WI38 (cell line): ENCODE results near the gene LILRA2.
"Not testable (repeated sequence)": the region's sequence is repeated elsewhere in the genome, so short reads cannot be mapped to it uniquely, and the experiment has no call there.

Experiments used
- H3K4me3 ChIP-seq: 2 replicates; pipeline ENCODE4 v1.5.1; 2011; ENCODE audit warnings: low read depth, mild to moderate bottlenecking, control low read depth, low read length
- TF ChIP-seq, protein P1 (sequence below): IDR thresholded peaks from 2 replicates; pipeline ENCODE4 v1.5.1; 2012; ENCODE audit warnings: low read depth, mild to moderate bottlenecking, control low read depth, low read length

The LILRA2 gene

DNA sequence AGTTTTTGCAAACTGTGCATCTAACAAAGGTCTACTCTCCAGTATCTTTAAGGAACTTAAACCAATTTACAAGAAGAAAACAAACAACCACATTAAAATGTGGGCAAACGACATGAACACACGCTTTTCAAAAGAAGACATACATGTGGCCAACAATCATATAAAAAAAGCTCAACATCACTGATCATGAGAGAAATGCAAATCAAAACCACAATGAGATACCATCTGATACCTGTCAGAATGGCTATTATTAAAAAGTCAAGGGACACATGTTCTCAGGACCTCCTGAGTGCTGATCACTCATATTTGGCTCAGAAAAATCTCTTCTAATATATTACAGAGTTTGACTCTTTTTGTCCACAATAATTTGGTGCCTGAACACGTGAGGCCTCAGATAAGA lies 42.5 kb downstream of the LILRA2 start:
- TF ChIP-seq, protein P1, sequence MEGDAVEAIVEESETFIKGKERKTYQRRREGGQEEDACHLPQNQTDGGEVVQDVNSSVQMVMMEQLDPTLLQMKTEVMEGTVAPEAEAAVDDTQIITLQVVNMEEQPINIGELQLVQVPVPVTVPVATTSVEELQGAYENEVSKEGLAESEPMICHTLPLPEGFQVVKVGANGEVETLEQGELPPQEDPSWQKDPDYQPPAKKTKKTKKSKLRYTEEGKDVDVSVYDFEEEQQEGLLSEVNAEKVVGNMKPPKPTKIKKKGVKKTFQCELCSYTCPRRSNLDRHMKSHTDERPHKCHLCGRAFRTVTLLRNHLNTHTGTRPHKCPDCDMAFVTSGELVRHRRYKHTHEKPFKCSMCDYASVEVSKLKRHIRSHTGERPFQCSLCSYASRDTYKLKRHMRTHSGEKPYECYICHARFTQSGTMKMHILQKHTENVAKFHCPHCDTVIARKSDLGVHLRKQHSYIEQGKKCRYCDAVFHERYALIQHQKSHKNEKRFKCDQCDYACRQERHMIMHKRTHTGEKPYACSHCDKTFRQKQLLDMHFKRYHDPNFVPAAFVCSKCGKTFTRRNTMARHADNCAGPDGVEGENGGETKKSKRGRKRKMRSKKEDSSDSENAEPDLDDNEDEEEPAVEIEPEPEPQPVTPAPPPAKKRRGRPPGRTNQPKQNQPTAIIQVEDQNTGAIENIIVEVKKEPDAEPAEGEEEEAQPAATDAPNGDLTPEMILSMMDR, result no peak

DNA sequence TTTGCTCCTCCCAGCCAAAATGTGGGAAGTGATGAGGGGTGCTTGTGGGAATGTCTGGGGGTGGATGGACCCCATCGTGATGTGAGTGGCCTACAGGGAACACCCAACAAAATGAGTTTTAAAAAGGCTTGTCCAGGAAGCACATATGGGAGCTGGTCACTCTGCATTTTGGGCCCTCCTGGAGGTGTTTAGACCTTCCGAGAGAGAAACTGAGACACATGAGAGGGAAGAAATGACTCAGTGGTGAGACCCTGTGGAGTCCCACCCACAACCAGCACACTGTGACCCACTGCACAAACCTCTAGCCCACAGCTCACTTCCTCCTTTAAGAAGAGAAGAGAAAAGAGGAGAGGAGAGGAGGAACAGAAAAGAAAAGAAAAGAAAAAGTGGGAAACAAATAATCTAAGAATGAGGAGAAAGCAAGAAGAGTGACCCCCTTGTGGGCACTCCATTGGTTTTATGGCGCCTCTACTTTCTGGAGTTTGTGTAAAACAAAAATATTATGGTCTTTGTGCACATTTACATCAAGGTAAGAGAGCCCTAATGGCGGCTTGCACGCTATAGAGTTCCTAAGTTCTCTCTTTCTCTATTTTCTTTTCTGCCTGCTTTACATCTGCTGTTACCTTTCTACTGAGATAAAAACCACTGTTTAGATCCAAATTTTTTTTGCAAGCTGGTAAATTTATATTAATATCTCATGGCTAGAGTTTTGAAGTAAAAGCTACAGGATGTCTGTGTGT lies 43.4 kb downstream of the LILRA2 start:
- TF ChIP-seq, protein P1, result no peak
- no peak overlapping the region for H3K4me3 ChIP-seq

More for the DNA sequence above, 42.5 kb downstream of the LILRA2 start:
- no peak overlapping the region for H3K4me3 ChIP-seq

DNA sequence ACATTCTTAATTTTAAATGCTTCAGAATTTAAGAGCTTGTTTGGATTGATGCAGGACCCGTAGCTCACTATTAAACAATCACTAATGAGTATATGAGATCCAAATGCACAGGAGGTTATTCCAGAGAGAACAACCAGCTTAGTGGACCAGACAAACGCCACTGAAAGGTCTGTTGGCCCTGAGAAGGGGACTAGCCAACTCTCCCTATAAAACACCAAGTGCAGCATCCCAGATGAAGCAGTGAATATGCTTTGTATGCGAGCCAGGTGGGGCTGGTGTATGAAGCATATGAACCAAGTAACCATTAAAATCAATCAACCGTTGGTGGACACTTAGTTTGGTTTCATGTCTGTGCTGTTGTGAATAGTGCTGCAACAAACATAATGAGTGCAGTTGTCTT lies 46.9 kb downstream of the LILRA2 start:
- TF ChIP-seq, protein P1, result no peak
- no peak overlapping the region for H3K4me3 ChIP-seq

DNA sequence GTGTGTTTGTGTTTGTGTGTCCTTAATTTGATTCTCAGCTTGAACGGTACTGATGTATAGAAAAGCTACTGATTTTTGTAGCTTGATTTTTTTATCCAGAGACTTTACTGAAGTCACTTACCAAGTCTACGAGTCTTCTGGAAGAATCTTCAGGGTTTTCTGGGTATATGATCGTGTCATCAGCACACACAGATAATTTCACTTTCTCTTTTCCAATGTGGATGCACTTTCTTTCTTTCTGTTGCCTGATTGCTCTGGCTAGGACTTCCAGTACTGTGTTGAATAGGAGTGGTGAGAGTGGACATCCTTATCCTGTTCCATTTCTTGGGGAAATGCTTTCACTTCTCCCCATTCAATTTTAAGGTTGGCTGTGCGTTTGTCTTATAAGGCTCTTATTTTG lies 48.8 kb downstream of the LILRA2 start:
- H3K4me3 ChIP-seq, result no peak overlapping the region
- TF ChIP-seq, protein P1, result no peak

DNA sequence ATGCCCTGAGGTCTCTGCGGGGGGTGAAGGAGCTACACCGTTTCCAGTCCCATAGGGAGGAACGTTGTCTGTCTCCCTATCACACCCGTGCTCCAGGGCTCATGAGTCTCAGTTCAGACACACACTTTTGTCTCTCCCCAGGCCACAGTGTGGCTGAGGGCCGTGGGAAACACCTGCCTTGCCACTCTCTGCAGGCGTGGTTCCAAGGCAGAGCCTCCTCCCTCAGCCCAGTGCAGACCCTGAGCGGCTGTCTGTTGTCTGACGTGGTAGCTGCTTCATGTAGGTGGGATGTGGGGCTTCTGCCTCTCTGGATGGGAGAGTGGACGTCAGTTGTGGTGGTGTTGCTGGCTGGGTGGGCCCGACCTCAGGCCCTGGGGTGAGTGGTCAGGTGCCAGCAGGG lies 50.6 kb downstream of the LILRA2 start:
- H3K4me3 ChIP-seq, result not testable (repeated sequence)

DNA sequence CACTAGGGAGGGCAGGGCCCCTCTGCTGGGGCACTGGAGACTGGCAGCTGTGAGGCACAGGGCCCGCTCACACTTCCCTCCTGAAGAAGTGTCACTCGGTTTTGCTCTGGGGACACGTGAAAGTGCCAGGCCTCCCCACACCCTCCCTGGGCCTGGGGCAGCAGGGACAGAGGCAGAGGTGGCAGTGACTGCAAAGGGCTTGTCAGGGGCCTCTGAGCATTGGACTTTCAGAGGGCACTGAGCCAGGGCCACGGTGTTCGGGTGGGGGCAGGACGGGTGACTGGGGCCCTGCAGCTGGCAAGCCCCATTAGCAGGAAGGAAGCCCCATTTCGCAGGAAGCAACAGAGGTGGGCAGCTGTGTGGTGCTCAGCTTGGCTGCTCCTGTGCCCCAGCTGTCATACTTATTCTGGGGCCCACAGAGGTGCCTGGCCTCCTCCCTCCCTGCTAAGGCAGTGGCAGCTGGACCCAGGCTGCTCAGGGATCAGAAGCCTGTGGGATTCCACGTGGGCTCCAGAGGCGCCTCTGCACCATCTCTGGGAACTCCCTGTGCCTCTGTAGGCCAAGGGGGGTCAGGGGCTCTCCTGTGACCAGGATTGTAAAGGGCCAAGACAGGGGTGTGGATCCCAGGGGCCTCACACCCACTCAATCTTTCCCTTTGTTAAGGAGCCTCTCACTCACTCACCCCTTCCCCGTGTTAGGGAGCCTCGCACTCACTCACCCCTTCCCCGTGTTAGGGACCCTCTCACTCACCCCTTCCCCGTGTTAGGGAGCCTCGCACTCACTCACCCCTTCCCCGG lies 51.5 kb downstream of the LILRA2 start:
- H3K4me3 ChIP-seq, result not testable (repeated sequence)

DNA sequence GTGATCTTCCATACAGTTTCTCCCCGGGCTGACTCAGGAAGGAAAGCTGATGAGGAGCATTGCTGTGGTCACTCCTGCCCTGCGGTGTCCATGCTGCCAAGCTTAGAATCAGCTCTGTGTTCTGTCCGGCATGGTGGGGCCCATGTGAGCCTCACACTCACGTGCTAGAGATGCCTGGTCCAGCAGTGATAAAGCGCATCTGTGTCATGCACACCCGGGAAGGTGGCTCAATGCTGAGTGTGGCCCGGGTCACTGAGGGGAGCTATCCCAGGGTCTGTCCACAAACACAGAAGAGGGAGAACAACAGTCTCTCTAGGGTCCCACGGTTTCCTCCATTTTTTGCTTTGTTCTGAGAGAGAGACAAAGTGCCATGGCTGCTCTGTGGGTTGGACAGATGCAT lies 53.2 kb downstream of the LILRA2 start:
- TF ChIP-seq, protein P1, result no peak
- H3K4me3 ChIP-seq, result no peak overlapping the region

DNA sequence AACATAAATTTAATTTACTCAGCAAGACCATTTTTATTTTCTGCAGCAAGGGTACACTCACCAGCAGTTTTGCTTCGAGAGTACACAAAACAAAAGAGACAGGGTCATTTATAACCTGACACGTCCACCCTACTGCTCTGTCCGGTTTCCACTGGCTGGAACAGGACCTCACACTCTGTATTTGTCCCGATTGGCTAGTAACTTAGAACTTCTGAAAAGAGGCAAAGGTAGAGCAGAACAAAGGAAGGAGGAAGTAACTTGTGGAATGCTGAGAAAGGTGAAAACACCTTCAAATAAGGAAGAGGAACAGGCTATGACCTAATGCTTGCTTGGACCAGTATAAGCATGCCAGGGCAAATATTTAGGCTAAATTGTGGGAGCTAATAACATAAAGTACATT lies 54.3 kb downstream of the LILRA2 start:
- not testable (repeated sequence) for H3K4me3 ChIP-seq

DNA sequence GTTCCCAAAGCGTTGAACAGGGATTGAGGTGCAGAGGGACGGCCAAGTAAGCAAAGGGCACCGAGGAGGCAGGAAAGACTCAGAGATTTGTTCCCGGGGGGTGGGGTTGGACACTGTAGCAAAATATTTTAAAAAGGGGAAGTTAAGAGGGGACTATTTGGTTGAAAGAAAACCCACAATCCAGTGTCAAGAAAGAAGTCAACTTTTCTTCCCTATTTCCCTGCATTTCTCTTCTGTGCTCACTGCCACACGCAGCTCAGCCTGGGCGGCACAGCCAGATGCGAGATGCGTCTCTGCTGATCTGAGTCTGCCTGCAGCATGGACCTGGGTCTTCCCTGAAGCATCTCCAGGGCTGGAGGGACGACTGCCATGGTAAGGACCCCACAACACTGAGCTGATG lies 56.7 kb downstream of the LILRA2 start, which contains the start of gene LILRB1:
LILRB1 (plus strand) TSS at position 223 of the 400 bp plus-strand sequence. CDS start 590 bp downstream, outside the sequence.
- not testable (repeated sequence) for H3K4me3 ChIP-seq
